Natural killer cell (primary cell): ENCODE results near the gene CCL2. TPM values are rescaled to one million over a fixed set of nuclear protein-coding genes. Genes with fewer than 3 reads are reported as not detected.

Experiments used
- ATAC-seq, 3 donors: fragments of 150-1000 bp in 2 of 3; fragments of 200-7000 bp in 1 of 3; cut with Tn5 transposase; 1 replicate in 1 of 3; 2 replicates in 2 of 3; pipeline ENCODE4 v1.10.0; 2021; ENCODE audit warnings: mild to moderate bottlenecking in 2 of 3, moderate library complexity in 2 of 3
- DNase-seq, 2 donors: peaks; one replicate each; pipeline versions ENCODE4 v3.0.0 to v3.0.0-alpha.2; 2013 to 2021; ENCODE audit warnings: mixed read lengths in 1 of 2
- H3K27ac ChIP-seq: one replicate; pipeline ENCODE4 v1.5.1; 2013; ENCODE audit warnings: mild to moderate bottlenecking, low read length
- H3K27me3 ChIP-seq: one replicate; pipeline ENCODE4 v1.6.1; 2013; ENCODE audit warnings: low read length; ENCODE audit not compliant: control insufficient read depth, insufficient read depth
- H3K36me3 ChIP-seq: one replicate; pipeline ENCODE4 v1.6.1; 2013; ENCODE audit warnings: low read length; ENCODE audit not compliant: control insufficient read depth, insufficient read depth
- H3K4me1 ChIP-seq: one replicate; pipeline ENCODE4 v1.6.1; 2013; ENCODE audit warnings: low read length; ENCODE audit not compliant: control insufficient read depth, insufficient read depth
- H3K4me3 ChIP-seq: one replicate; pipeline ENCODE4 v1.5.1; 2013; ENCODE audit warnings: low read length
- H3K9me3 ChIP-seq: one replicate; pipeline ENCODE4 v1.6.1; 2013; ENCODE audit warnings: low read length; ENCODE audit not compliant: control insufficient read depth, insufficient read depth
- H3K27ac Mint-ChIP-seq, 2 donors: one replicate each; pipeline ENCODE4 v1.8.0; 2022; ENCODE audit warnings: mild to moderate bottlenecking in 2 of 2, mixed read lengths in 2 of 2, moderate library complexity in 1 of 2
- H3K27me3 Mint-ChIP-seq, 2 donors: one replicate each; pipeline ENCODE4 v1.8.0; 2022; ENCODE audit warnings: low read depth in 2 of 2, mixed read lengths in 2 of 2
- H3K36me3 Mint-ChIP-seq: one replicate; pipeline ENCODE4 v1.8.0; 2022; ENCODE audit warnings: mixed read lengths
- H3K4me1 Mint-ChIP-seq, 2 donors: one replicate each; pipeline ENCODE4 v1.8.0; 2022; ENCODE audit warnings: mixed read lengths in 2 of 2
- H3K4me3 Mint-ChIP-seq: one replicate; pipeline ENCODE4 v1.8.0; 2022; ENCODE audit warnings: mild to moderate bottlenecking, moderate library complexity, mixed read lengths
- H3K9me3 Mint-ChIP-seq, 2 donors: one replicate each; pipeline ENCODE4 v1.8.0; 2022; ENCODE audit warnings: mixed read lengths in 2 of 2
- WGBS: methylation state at CpG from one replicate; pipeline ENCODE4 v1.1.7; 2013; ENCODE audit warnings: missing lambda C conversion rate; ENCODE audit not compliant: insufficient coverage; 5-methylcytosine and 5-hydroxymethylcytosine counted together
- intact Hi-C: fragments of 100-400 bp; cut with micrococcal nuclease; formaldehyde crosslinking; loops from one replicate; pipeline ENCODE4 v1.14.2; 2022
- total RNA-seq, 4 donors: library from RNA; stranded (reverse); fragments of 120-200 nt in 1 of 4; gene quantifications; one replicate each; pipeline versions ENCODE4 v1.2.3 to v1.2.4, GENCODE V29; 2013 to 2022
- TF ChIP-seq, protein P1 (sequence below): fragments of 200-600 bp; IDR thresholded peaks from one replicate; pipeline ENCODE4 v1.8.0; 2022; ENCODE audit warnings: antibody characterized with exemption

The CCL2 gene
- total RNA-seq, 3 donors from 2014 or later (not counting 1 experiment from before 2014, with no cell fraction given), result not detected

GRCh38 chr17:34260861-34261260, 5.8 kb downstream of the CCL2 start:
- 93% methylated on average over 4 of the region's 4 CpGs for WGBS
- Histone ChIP-seq H3K4me3 (no peak overlapping the region), H3K36me3 (no peaks in the 10 kb centered on the region), H3K9me3 (no peaks in the 10 kb centered on the region), H3K27me3 (peaks cover 2% of the 10 kb centered on the region), H3K4me1 (no peaks in the 10 kb centered on the region), H3K27ac (no peak overlapping the region)
- Mint-ChIP-seq H3K27ac (no peak overlapping the region), H3K4me1 (no peaks in the 10 kb centered on the region), H3K4me3 (no peak overlapping the region), H3K36me3 (no peaks in the 10 kb centered on the region), H3K9me3 (no peaks in the 10 kb centered on the region), H3K27me3 (peaks cover 15 to 38% of the 10 kb centered on the region in 2 donors)
- no peak for DNase-seq
- intact Hi-C loops, result no loop called here
- ATAC-seq, result no peak
- TF ChIP-seq, protein P1, sequence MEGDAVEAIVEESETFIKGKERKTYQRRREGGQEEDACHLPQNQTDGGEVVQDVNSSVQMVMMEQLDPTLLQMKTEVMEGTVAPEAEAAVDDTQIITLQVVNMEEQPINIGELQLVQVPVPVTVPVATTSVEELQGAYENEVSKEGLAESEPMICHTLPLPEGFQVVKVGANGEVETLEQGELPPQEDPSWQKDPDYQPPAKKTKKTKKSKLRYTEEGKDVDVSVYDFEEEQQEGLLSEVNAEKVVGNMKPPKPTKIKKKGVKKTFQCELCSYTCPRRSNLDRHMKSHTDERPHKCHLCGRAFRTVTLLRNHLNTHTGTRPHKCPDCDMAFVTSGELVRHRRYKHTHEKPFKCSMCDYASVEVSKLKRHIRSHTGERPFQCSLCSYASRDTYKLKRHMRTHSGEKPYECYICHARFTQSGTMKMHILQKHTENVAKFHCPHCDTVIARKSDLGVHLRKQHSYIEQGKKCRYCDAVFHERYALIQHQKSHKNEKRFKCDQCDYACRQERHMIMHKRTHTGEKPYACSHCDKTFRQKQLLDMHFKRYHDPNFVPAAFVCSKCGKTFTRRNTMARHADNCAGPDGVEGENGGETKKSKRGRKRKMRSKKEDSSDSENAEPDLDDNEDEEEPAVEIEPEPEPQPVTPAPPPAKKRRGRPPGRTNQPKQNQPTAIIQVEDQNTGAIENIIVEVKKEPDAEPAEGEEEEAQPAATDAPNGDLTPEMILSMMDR, result no peak

GRCh38 chr17:34261568-34262337, 6.7 kb downstream of the CCL2 start:
- Mint-ChIP-seq H3K4me3 (no peak overlapping the region), H3K4me1 (no peaks in the 10 kb centered on the region), H3K36me3 (no peaks in the 10 kb centered on the region), H3K27ac (no peak overlapping the region), H3K9me3 (no peaks in the 10 kb centered on the region), H3K27me3 (peaks cover 9 to 38% of the 10 kb centered on the region in 2 donors)
- 71% methylated on average over 2 of the region's 5 CpGs for WGBS
- H3K9me3 ChIP-seq, result no peaks in the 10 kb centered on the region
- H3K4me3 ChIP-seq, result no peak overlapping the region
- H3K27me3 ChIP-seq, result peaks cover 2% of the 10 kb centered on the region
- intact Hi-C loops, result no loop called here
- H3K27ac ChIP-seq, result no peak overlapping the region
- no peaks in the 10 kb centered on the region for H3K4me1 ChIP-seq
- TF ChIP-seq, protein P1, result no peak
- no peak for DNase-seq
- ATAC-seq, result no peak
- H3K36me3 ChIP-seq, result no peaks in the 10 kb centered on the region

DNA sequence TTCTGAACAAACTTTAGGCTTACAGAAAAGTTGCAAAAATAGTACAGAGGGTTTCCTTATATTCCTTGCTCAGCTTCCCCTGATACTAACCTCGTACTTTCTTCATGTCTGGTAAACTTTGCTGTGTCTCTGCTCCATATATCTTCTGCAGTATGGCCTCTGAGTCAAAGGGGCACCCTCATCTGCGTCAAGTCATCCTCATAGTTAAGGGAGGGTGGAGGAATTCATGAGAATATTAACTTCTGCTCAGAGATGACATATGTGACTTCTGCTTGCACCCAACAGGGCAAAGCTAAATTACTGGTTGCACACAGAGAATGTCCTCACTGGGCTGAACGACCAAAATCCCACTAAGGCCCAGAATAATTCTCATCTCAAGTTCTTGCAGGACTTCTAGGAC, 10.6 kb downstream of the CCL2 start:
- Mint-ChIP-seq H3K9me3 (no peaks in the 10 kb centered on the region), H3K36me3 (no peaks in the 10 kb centered on the region), H3K27ac (no peak overlapping the region), H3K4me1 (no peaks in the 10 kb centered on the region), H3K27me3 (peaks cover 3 to 37% of the 10 kb centered on the region in 2 donors), H3K4me3 (no peak overlapping the region)
- H3K4me1 ChIP-seq, result no peaks in the 10 kb centered on the region
- no peaks in the 10 kb centered on the region for H3K36me3 ChIP-seq
- intact Hi-C loops, result no loop called here
- WGBS, result 56% methylated on average over 3 of the region's 3 CpGs
- H3K4me3 ChIP-seq, result no peak overlapping the region
- H3K9me3 ChIP-seq, result no peaks in the 10 kb centered on the region
- H3K27ac ChIP-seq, result no peak overlapping the region
- TF ChIP-seq, protein P1, result no peak
- ATAC-seq (no peak), DNase-seq (no peak)
- H3K27me3 ChIP-seq, result peaks cover 2% of the 10 kb centered on the region

GRCh38 chr17:34269969-34270368, 14.9 kb downstream of the CCL2 start, which contains the start of gene CCL7:
CCL7 (plus strand) TSS chr17:34270221; CDS start chr17:34270291, 70 bp downstream.
- intact Hi-C loops, result no loop called here
- ATAC-seq (no peak), DNase-seq (no peak)
- Mint-ChIP-seq H3K36me3 (no peaks in the 10 kb centered on the region), H3K4me1 (no peaks in the 10 kb centered on the region), H3K27me3 (peaks cover 26 to 59% of the 10 kb centered on the region in 2 donors), H3K9me3 (no peaks in the 10 kb centered on the region), H3K27ac (no peak within 1 kb of the TSS), H3K4me3 (no peak within 1 kb of the TSS)
- Histone ChIP-seq H3K27ac (no peak within 1 kb of the TSS), H3K4me3 (no peak within 1 kb of the TSS), H3K9me3 (no peaks in the 10 kb centered on the region), H3K36me3 (no peaks in the 10 kb centered on the region), H3K27me3 (peaks cover 2% of the 10 kb centered on the region), H3K4me1 (no peaks in the 10 kb centered on the region)
- WGBS, result 4% methylated on average over 1 of the region's 1 CpG
- TF ChIP-seq, protein P1, result no peak
